H9 (cell line): ENCODE measurements around the gene EFHD1. TPM values are rescaled to one million over a fixed set of nuclear protein-coding genes. Genes with fewer than 3 reads are reported as not detected.

ENCODE experiments used
- DNase-seq: peaks from one replicate; pipeline ENCODE4 v3.0.0-alpha.2; 2017
- H2AFZ ChIP-seq: one replicate; pipeline ENCODE4 v1.6.1; 2013; ENCODE audit warnings: mild to moderate bottlenecking, low read length, control low read depth, moderate library complexity
- H2AK5ac ChIP-seq: 2 replicates; pipeline ENCODE4 v1.6.1; 2013; ENCODE audit warnings: low read length, control low read depth, mixed read lengths; ENCODE audit not compliant: insufficient read length
- H2BK120ac ChIP-seq: one replicate; pipeline ENCODE4 v1.6.1; 2013; ENCODE audit warnings: low read depth, mild to moderate bottlenecking, low read length, control low read depth, inconsistent platforms; ENCODE audit not compliant: poor library complexity, severe bottlenecking
- H2BK12ac ChIP-seq: 2 replicates; pipeline ENCODE4 v1.6.1; 2013; ENCODE audit warnings: low read length, control low read depth, mixed read lengths, low read depth; ENCODE audit not compliant: insufficient read length
- H2BK15ac ChIP-seq: 2 replicates; pipeline ENCODE4 v1.6.1; 2013; ENCODE audit warnings: low read depth, low read length, control low read depth
- H2BK20ac ChIP-seq: one replicate; pipeline ENCODE4 v1.6.1; 2013; ENCODE audit warnings: low read depth, mild to moderate bottlenecking, low read length, control low read depth, inconsistent platforms; ENCODE audit not compliant: poor library complexity, severe bottlenecking
- H2BK5ac ChIP-seq: 2 replicates; pipeline ENCODE4 v1.6.1; 2013; ENCODE audit warnings: low read length, control low read depth, mixed read lengths; ENCODE audit not compliant: insufficient read length
- H3K14ac ChIP-seq: 2 replicates; pipeline ENCODE4 v1.6.1; 2013; ENCODE audit warnings: low read length, control low read depth; ENCODE audit not compliant: insufficient read depth
- H3K18ac ChIP-seq: 2 replicates; pipeline ENCODE4 v1.6.1; 2013; ENCODE audit warnings: low read depth, mild to moderate bottlenecking, mixed read lengths, low read length, control low read depth; ENCODE audit not compliant: insufficient read length
- H3K23ac ChIP-seq: 2 replicates; pipeline ENCODE4 v1.6.1; 2013; ENCODE audit warnings: low read length, control low read depth, mixed read lengths, low read depth; ENCODE audit not compliant: insufficient read length
- H3K23me2 ChIP-seq: 2 replicates; pipeline ENCODE4 v1.6.1; 2013; ENCODE audit warnings: low read depth, mild to moderate bottlenecking, mixed read lengths, low read length, control low read depth; ENCODE audit not compliant: insufficient read length, poor library complexity, severe bottlenecking
- H3K27ac ChIP-seq: 2 replicates; pipeline ENCODE4 v1.5.1; 2013; ENCODE audit warnings: low read length, control low read depth, mixed read lengths, low read depth; ENCODE audit not compliant: insufficient read length
- H3K27me3 ChIP-seq: 2 replicates; pipeline ENCODE4 v1.6.1; 2013; ENCODE audit warnings: low read length, control low read depth, inconsistent platforms; ENCODE audit not compliant: insufficient read depth
- H3K4ac ChIP-seq: 2 replicates; pipeline ENCODE4 v1.6.1; 2013; ENCODE audit warnings: low read depth, mild to moderate bottlenecking, control low read depth, inconsistent platforms, low read length, moderate library complexity
- H3K4me1 ChIP-seq: 2 replicates; pipeline ENCODE4 v1.6.1; 2013; ENCODE audit warnings: low read length, control low read depth, inconsistent platforms; ENCODE audit not compliant: insufficient read depth
- H3K4me2 ChIP-seq: 2 replicates; pipeline ENCODE4 v1.6.1; 2013; ENCODE audit warnings: low read length, control low read depth, mixed read lengths; ENCODE audit not compliant: insufficient read length, insufficient read depth
- H3K56ac ChIP-seq: 2 replicates; pipeline ENCODE4 v1.6.1; 2013; ENCODE audit warnings: low read depth, mild to moderate bottlenecking, mixed read lengths, low read length, control low read depth; ENCODE audit not compliant: insufficient read length
- H3K79me1 ChIP-seq: 2 replicates; pipeline ENCODE4 v1.6.1; 2013; ENCODE audit warnings: low read depth, mild to moderate bottlenecking, moderate library complexity, low read length, control low read depth, inconsistent platforms; ENCODE audit not compliant: insufficient read depth, poor library complexity, severe bottlenecking
- H3K79me2 ChIP-seq: 2 replicates; pipeline ENCODE4 v1.6.1; 2013; ENCODE audit warnings: low read length, control low read depth, inconsistent platforms; ENCODE audit not compliant: insufficient read depth
- H3K9ac ChIP-seq: 2 replicates; pipeline ENCODE4 v1.6.1; 2013; ENCODE audit warnings: low read length, control low read depth, mixed read lengths; ENCODE audit not compliant: insufficient read length; ENCODE audit errors: extremely low read depth
- H3K9me3 ChIP-seq: one replicate; pipeline ENCODE4 v1.6.1; 2013; ENCODE audit warnings: low read depth, low read length, inconsistent platforms; ENCODE audit not compliant: control insufficient read depth
- H3T11ph ChIP-seq: one replicate; pipeline ENCODE4 v1.6.1; 2013; ENCODE audit warnings: mild to moderate bottlenecking, low read length, control low read depth, inconsistent platforms
- H4K20me1 ChIP-seq: one replicate; pipeline ENCODE4 v1.6.1; 2013; ENCODE audit not compliant: control insufficient read depth, insufficient read length, insufficient read depth
- H4K5ac ChIP-seq: 2 replicates; pipeline ENCODE4 v1.6.1; 2013; ENCODE audit warnings: low read depth, mild to moderate bottlenecking, mixed read lengths, low read length, control low read depth; ENCODE audit not compliant: insufficient read length
- H4K8ac ChIP-seq: replicated peaks from 2 replicates; pipeline ENCODE4 v1.6.1; 2013; ENCODE audit warnings: low read length, control low read depth, mixed read lengths, low read depth; ENCODE audit not compliant: insufficient read length
- H4K91ac ChIP-seq: 2 replicates; pipeline ENCODE4 v1.6.1; 2013; ENCODE audit warnings: low read depth, mild to moderate bottlenecking, moderate library complexity, mixed read lengths, low read length, control low read depth; ENCODE audit not compliant: insufficient read length
- H3K27ac Mint-ChIP-seq, 3 experiments: 2 replicates in 2 of 3; 3 replicates in 1 of 3; pipeline ENCODE4 v1.8.0; 2020 to 2021; ENCODE audit warnings: mixed read lengths in 3 of 3, mild to moderate bottlenecking in 1 of 3, moderate library complexity in 1 of 3
- H3K27me3 Mint-ChIP-seq: 2 replicates; pipeline ENCODE4 v1.8.0; 2021; ENCODE audit warnings: low read depth, mild to moderate bottlenecking, moderate library complexity, mixed read lengths
- H3K36me3 Mint-ChIP-seq, 3 experiments: 2 replicates in 2 of 3; 3 replicates in 1 of 3; pipeline ENCODE4 v1.8.0; 2020 to 2021; ENCODE audit warnings: low read depth in 3 of 3, mixed read lengths in 3 of 3; ENCODE audit not compliant: insufficient read depth in 1 of 3
- H3K4me1 Mint-ChIP-seq, 2 experiments: 2 replicates each; pipeline ENCODE4 v1.8.0; 2020; ENCODE audit warnings: mixed read lengths in 2 of 2
- H3K4me3 Mint-ChIP-seq, 2 experiments: 2 replicates in 1 of 2; 3 replicates in 1 of 2; pipeline ENCODE4 v1.8.0; 2020 to 2021; ENCODE audit warnings: mild to moderate bottlenecking in 2 of 2, mixed read lengths in 2 of 2, moderate library complexity in 1 of 2
- H3K9me3 Mint-ChIP-seq, 2 experiments: 2 replicates in 1 of 2; 3 replicates in 1 of 2; pipeline ENCODE4 v1.8.0; 2020; ENCODE audit warnings: mild to moderate bottlenecking in 2 of 2, mixed read lengths in 2 of 2, moderate library complexity in 1 of 2
- WGBS: extraction: QIAGEN DNeasy Blood & Tissue Kit; methylation state at CpG from one replicate; pipeline ENCODE4 v1.1.7; 2013; ENCODE audit warnings: missing lambda C conversion rate, low lambda C conversion rate, mixed read lengths; ENCODE audit not compliant: insufficient read length; ENCODE audit errors: extremely low coverage; 5-methylcytosine and 5-hydroxymethylcytosine counted together
- total RNA-seq: library from RNA; stranded (reverse); gene quantifications from 2 replicates; pipeline ENCODE4 v1.2.1, GENCODE V29; 2021
- TF ChIP-seq, protein P1 (sequence below): fragments of 200-600 bp; sonication (generic); conservative IDR thresholded peaks from 3 replicates; pipeline ENCODE4 v1.8.0; 2021; ENCODE audit warnings: antibody characterized with exemption, mild to moderate bottlenecking

The EFHD1 gene
- total RNA-seq, 1 experiment from 2014 or later, result 2.8 TPM

DNA sequence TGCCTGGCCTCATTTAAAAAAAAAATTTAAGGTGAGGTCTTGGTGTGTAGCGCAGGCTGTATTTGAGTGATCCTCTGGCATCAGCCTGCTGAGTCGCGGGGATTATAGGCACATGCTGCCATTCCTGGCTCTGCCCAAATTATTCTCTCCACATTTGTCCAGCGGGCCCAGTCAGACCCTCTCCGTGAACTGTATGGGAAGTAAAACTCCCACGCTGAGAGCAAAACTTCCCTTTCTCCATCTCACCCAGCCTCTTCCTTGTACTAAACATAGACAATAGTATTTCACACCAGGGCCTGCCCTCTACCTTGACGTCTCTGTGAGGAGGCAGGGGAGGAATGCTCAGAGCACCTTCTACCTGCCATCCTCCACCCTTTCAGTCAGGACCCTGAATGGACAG, 45.9 kb upstream of the EFHD1 start:
- Histone ChIP-seq H2BK20ac (no peak overlapping the region), H4K8ac (no peak overlapping the region), H3T11ph (no peak overlapping the region), H3K79me2 (no peaks in the 10 kb centered on the region), H2AK5ac (no peak overlapping the region), H3K9me3 (no peaks in the 10 kb centered on the region), H3K4me1 (no peaks in the 10 kb centered on the region), H2AFZ (no peak overlapping the region), H3K27ac (no peak overlapping the region), H2BK15ac (no peak overlapping the region), H4K20me1 (no peaks in the 10 kb centered on the region), H4K91ac (no peak overlapping the region), H3K18ac (no peak overlapping the region), H3K9ac (no peak overlapping the region), H3K56ac (no peak overlapping the region), H4K5ac (no peak overlapping the region), H3K14ac (no peak overlapping the region), H2BK120ac (no peak overlapping the region), H3K79me1 (no peaks in the 10 kb centered on the region), H2BK12ac (no peak overlapping the region), H3K27me3 (no peaks in the 10 kb centered on the region), H3K4me2 (no peak overlapping the region), H3K23ac (no peak overlapping the region), H3K4ac (no peak overlapping the region), H3K23me2 (no peaks in the 10 kb centered on the region), H2BK5ac (no peak overlapping the region)
- peaks cover 0 to 12% of the 10 kb centered on the region in 2 experiments; a peak in 3 of 5 replicates for H3K9me3 Mint-ChIP-seq
- H3K4me3 Mint-ChIP-seq, result no peak overlapping the region
- H3K36me3 Mint-ChIP-seq, result peaks cover 12 to 21% (median 20%) of the 10 kb centered on the region in 3 experiments; a peak in 6 of 7 replicates
- DNase-seq, result no peak
- no peak overlapping the region for H3K27ac Mint-ChIP-seq
- no CpG with 5 or more reads among the region's 7 CpGs for WGBS
- peaks cover 28 to 33% of the 10 kb centered on the region in 2 experiments for H3K4me1 Mint-ChIP-seq
- TF ChIP-seq, protein P1, sequence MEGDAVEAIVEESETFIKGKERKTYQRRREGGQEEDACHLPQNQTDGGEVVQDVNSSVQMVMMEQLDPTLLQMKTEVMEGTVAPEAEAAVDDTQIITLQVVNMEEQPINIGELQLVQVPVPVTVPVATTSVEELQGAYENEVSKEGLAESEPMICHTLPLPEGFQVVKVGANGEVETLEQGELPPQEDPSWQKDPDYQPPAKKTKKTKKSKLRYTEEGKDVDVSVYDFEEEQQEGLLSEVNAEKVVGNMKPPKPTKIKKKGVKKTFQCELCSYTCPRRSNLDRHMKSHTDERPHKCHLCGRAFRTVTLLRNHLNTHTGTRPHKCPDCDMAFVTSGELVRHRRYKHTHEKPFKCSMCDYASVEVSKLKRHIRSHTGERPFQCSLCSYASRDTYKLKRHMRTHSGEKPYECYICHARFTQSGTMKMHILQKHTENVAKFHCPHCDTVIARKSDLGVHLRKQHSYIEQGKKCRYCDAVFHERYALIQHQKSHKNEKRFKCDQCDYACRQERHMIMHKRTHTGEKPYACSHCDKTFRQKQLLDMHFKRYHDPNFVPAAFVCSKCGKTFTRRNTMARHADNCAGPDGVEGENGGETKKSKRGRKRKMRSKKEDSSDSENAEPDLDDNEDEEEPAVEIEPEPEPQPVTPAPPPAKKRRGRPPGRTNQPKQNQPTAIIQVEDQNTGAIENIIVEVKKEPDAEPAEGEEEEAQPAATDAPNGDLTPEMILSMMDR, result no peak
- peaks cover 3% of the 10 kb centered on the region; the same call in 1 of the 2 replicates for H3K27me3 Mint-ChIP-seq
